ENCODE measurements around the gene FOXE1. TPM values are rescaled to one million over a fixed set of nuclear protein-coding genes. Genes with fewer than 3 reads are reported as not detected.

Gene FOXE1
- total RNA-seq, 1 experiment from 2014 or later: not detected

DNA sequence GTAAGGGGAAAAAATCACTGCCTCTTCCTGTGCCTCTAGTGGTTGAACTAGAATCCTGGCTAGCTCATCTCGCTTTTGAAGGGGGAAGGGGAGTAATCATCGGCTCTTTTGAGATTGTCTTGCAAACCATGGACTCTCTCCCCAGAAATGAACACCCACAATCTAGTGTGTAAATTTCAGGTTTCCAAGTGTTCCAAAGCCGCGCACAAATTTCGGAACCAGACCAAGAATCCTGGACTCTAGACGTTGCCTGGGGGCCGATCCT lies 4.9 kb upstream of the FOXE1 start:
- TF ChIP-seq CBX3 (IDR thresholded peaks at IDR 0.05; ENCODE audit: low read depth) (no peak), ZBTB33 (IDR thresholded peaks at IDR 0.05; ENCODE audit: extremely low read depth, insufficient replicate concordance, low read length) (no peak)
- Histone ChIP-seq H4K20me1 (ENCODE audit: insufficient read depth) (no peaks in the 10 kb centered on the region), H3K4me1 (ENCODE audit: control insufficient read depth in 1 of 2, insufficient read depth in 2 of 2, low read length in 2 of 2) (no peaks in the 10 kb centered on the region), H3K9me3 (ENCODE audit: control insufficient read depth in 1 of 2, insufficient read depth in 1 of 2, low read depth in 1 of 2, low read length in 2 of 2) (no peaks in the 10 kb centered on the region), H3K79me2 (ENCODE audit: insufficient read depth, low read length) (no peaks in the 10 kb centered on the region), H3K36me3 (ENCODE audit: control insufficient read depth in 1 of 2, insufficient read depth in 2 of 2, low read length in 2 of 2) (no peaks in the 10 kb centered on the region), H3K9ac (ENCODE audit: low read length) (no peak overlapping the region), H3K27me3 (ENCODE audit: insufficient read depth, low read length) (no peaks in the 10 kb centered on the region), H3K4me2 (ENCODE audit: low read length) (no peak overlapping the region), H2AFZ (ENCODE audit: low read depth, low read length, poor library complexity, severe bottlenecking) (no peak overlapping the region), H3K27ac (ENCODE audit: low read depth, low read length) (no peak overlapping the region), H3K9me2 (ENCODE audit: insufficient read depth) (no peaks in the 10 kb centered on the region), H3K4me3 (replicated peaks in 1 of 2; ENCODE audit: low read depth in 1 of 2, low read length in 2 of 2) (no peak overlapping the region)
- ChIA-PET POLR2A (no interaction called here), CTCF (no interaction called here), RAD21 (ENCODE audit: low non-redundant PET in 1 of 2, low total read pairs in 2 of 2, uncharacterized antibody in 2 of 2, unreplicated experiment in 2 of 2) (no interaction called here)
- ATAC-seq (no peak), DNase-seq (ENCODE audit: low read depth, low spot score) (no peak)
- BruUV-seq (replicated peaks): no TSS peak
- intact Hi-C loops (cut with micrococcal nuclease): no loop called here

DNA sequence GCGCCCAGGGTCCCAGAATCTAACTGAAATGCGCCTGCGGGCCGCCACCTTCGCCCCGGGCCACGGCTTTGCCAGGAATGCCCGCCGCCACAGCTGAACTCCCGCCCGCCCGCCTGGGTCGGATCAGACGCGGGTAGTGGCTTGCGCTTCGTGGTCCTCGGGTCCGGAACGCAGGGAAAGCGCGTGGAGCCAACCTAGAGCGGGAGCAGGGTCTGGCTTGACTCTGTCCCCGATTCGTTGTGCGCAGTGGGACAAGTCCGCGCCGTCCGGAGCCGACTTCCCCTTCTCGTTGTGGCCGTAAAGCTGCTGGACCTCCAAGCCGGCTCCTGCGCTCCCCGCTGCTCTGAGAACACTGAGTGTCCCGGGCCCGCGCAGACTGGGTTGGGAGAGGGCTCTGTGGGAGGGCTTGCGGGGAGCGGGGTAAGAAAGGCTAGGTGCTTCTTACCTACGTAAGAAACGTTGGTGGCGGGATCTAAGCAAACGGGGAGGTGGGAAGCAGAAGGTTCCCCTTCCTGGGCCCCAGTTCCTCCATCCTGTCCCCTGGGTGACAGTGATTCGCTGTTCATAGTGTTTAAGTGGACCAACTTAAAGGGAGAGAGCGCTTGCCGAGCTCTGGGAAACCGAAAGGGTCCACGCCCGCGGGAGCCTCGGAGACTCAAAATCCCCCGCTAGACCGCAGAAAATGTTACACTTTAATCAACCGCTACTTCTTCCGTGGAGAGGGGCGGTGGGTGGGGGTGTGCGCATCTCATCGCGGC lies 4.4 kb upstream of the FOXE1 start:
- H3K4me3 ChIP-seq (replicated peaks in 1 of 2; ENCODE audit: low read depth in 1 of 2, low read length in 2 of 2): no peak overlapping the region
- CTCF ChIA-PET: no interaction called here

More for the DNA sequence above, 4.4 kb upstream of the FOXE1 start:
- Histone ChIP-seq H3K36me3 (ENCODE audit: control insufficient read depth in 1 of 2, insufficient read depth in 2 of 2, low read length in 2 of 2) (no peaks in the 10 kb centered on the region), H2AFZ (ENCODE audit: low read depth, low read length, poor library complexity, severe bottlenecking) (no peak overlapping the region), H3K27me3 (ENCODE audit: insufficient read depth, low read length) (no peaks in the 10 kb centered on the region), H3K9me3 (ENCODE audit: control insufficient read depth in 1 of 2, insufficient read depth in 1 of 2, low read depth in 1 of 2, low read length in 2 of 2) (no peaks in the 10 kb centered on the region), H3K79me2 (ENCODE audit: insufficient read depth, low read length) (no peaks in the 10 kb centered on the region), H4K20me1 (ENCODE audit: insufficient read depth) (no peaks in the 10 kb centered on the region), H3K9ac (ENCODE audit: low read length) (no peak overlapping the region), H3K4me1 (ENCODE audit: control insufficient read depth in 1 of 2, insufficient read depth in 2 of 2, low read length in 2 of 2) (no peaks in the 10 kb centered on the region), H3K4me2 (ENCODE audit: low read length) (no peak overlapping the region), H3K27ac (ENCODE audit: low read depth, low read length) (no peak overlapping the region), H3K9me2 (ENCODE audit: insufficient read depth) (no peaks in the 10 kb centered on the region)
- ChIA-PET RAD21 (ENCODE audit: low non-redundant PET in 1 of 2, low total read pairs in 2 of 2, uncharacterized antibody in 2 of 2, unreplicated experiment in 2 of 2) (no interaction called here), POLR2A (no interaction called here)
- ATAC-seq (no peak), DNase-seq (ENCODE audit: low read depth, low spot score) (no peak)
- TF ChIP-seq, protein P1, sequence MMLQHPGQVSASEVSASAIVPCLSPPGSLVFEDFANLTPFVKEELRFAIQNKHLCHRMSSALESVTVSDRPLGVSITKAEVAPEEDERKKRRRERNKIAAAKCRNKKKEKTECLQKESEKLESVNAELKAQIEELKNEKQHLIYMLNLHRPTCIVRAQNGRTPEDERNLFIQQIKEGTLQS (IDR thresholded peaks at IDR 0.05): no peak
- TF ChIP-seq JUND (IDR thresholded peaks at IDR 0.05) (no peak), SRF (IDR thresholded peaks at IDR 0.05; ENCODE audit: low read depth) (no peak), CTCF (IDR thresholded peaks at IDR 0.05 in 2 of 3, conservative IDR thresholded peaks at IDR 0.05 in 1 of 3; ENCODE audit: borderline replicate concordance in 1 of 3, insufficient read depth in 1 of 3, low read depth in 2 of 3, low read length in 2 of 3) (no peak), RAD21 (IDR thresholded peaks at IDR 0.05; ENCODE audit: low read depth) (no peak), TCF7L2 (IDR thresholded peaks at IDR 0.05; ENCODE audit: borderline replicate concordance, extremely low read depth, insufficient read depth, insufficient read length) (no peak)
- intact Hi-C loops (cut with micrococcal nuclease): no loop called here
- no TSS peak for BruUV-seq (replicated peaks)

Measured in HCT116 (cell line).